ENCODE data around the gene SEMA3E.
A peak's percentile ranks its signal among the peaks of the same experiment; 100 is the strongest.

The SEMA3E gene

DNA sequence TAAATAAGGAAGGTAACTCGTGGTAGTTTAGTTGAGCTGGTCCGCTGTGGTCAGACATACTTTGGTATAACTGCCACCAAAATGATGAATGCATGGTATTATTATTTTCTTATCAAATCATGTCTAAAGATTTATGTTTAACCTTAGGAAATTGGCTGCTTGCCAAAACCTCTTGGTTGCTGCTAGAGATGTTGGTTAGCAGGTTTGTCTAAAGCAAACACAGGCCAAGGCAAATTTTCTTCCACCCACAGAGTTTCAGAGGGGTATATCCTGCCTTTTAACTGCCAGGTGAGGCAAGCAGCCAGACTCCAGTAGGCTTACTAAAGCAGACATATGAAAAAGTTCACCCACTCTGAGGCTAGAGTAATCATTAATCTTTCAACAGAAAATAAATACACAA is 101.4 kb downstream of the SEMA3E start:
- TF ChIP-seq, protein P1, sequence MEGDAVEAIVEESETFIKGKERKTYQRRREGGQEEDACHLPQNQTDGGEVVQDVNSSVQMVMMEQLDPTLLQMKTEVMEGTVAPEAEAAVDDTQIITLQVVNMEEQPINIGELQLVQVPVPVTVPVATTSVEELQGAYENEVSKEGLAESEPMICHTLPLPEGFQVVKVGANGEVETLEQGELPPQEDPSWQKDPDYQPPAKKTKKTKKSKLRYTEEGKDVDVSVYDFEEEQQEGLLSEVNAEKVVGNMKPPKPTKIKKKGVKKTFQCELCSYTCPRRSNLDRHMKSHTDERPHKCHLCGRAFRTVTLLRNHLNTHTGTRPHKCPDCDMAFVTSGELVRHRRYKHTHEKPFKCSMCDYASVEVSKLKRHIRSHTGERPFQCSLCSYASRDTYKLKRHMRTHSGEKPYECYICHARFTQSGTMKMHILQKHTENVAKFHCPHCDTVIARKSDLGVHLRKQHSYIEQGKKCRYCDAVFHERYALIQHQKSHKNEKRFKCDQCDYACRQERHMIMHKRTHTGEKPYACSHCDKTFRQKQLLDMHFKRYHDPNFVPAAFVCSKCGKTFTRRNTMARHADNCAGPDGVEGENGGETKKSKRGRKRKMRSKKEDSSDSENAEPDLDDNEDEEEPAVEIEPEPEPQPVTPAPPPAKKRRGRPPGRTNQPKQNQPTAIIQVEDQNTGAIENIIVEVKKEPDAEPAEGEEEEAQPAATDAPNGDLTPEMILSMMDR (IDR thresholded peaks at IDR 0.05; ENCODE audit: low read depth, low read length), result no peak
- no peak overlapping the region for H3K4me3 ChIP-seq (replicated peaks in 1 of 2; ENCODE audit: low read depth in 2 of 2, low read length in 2 of 2)
- peak; percentile 26 to 48 for DNase-seq (ENCODE audit: low read depth in 2 of 2)

DNA sequence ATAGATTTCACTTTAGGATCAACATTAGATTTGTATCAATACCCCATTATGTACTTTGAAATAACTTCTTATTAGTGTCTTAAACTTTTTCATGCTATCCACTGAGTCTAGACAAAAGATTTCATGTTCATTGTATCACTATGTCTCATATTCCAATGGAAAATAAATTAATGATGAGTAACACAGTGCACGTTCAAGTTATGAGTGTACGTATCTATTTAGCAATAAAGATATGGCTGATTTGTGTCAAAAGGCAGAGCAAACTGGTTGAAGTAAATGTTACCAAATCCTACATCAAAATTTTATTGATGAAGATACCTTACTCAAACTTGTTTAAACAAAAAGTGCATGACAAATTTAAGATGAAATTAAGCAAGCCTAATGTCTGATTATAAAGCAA is 102.4 kb downstream of the SEMA3E start:
- DNase-seq (ENCODE audit: low read depth in 2 of 2), result peak; percentile 4 to 35
- H3K4me3 ChIP-seq (replicated peaks in 1 of 2; ENCODE audit: low read depth in 2 of 2, low read length in 2 of 2), result no peak overlapping the region
- TF ChIP-seq, protein P1 (IDR thresholded peaks at IDR 0.05; ENCODE audit: low read depth, low read length), result no peak

DNA sequence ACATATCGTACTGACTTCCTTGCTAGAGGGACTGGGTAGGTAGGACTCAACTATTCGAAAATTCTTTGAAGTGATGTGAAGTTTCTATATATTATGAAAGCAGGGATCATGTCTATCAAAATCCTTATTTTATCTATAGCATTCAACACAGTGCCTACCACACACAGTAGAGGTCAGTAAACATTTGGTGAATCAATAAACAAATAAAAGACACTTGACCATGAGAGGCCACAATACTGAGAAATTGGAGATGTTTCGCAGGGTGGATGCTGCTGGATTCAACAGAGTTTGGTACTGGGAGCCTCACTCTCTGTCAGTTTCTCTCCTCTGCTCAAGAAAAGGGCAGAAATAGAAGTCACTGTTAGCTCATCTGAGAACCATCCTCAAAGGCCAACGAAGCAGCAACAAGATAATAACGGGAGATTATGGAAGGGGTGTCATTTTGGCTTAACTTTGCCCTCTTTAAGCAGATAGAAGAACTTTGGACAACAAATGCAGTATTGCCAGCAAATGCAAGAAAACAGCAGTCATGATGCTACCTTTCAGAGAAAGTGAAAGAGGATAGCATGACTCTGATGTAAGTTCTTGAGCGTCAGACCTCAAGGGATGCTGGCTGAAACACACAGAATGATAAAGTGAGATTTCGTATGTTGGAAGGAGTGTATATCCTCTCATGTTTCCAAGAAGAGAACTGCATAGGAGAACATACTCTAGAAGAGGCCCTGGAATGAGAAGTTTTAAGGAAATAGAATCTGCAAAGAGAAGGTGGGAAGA is 107.6 kb downstream of the SEMA3E start:
- TF ChIP-seq, protein P1 (IDR thresholded peaks at IDR 0.05; ENCODE audit: low read depth, low read length), result no peak
- no peak overlapping the region for H3K4me3 ChIP-seq (replicated peaks in 1 of 2; ENCODE audit: low read depth in 2 of 2, low read length in 2 of 2)
- no peak for DNase-seq (ENCODE audit: low read depth in 2 of 2)

DNA sequence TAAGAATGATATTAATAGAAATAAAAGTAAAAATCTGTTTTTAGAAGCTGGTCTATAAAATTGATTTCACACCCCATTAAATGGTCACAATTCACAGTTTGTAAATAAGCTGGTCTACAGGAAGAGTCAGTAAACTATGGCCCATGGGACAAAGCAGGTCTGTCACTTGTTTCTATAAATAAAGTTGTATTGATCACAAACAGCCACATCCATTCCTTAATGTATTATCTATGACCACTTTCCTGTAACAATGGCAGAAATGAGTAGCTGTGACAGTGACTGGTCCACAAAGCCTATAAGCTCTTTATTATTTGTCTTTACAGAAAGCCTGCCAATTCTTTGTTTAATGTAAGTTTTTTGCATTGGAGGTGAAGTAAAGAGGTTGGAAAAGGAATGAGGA is 114.5 kb downstream of the SEMA3E start:
- H3K4me3 ChIP-seq (replicated peaks in 1 of 2; ENCODE audit: low read depth in 2 of 2, low read length in 2 of 2), result no peak overlapping the region
- TF ChIP-seq, protein P1 (IDR thresholded peaks at IDR 0.05; ENCODE audit: low read depth, low read length), result no peak
- DNase-seq (ENCODE audit: low read depth in 2 of 2), result no peak

DNA sequence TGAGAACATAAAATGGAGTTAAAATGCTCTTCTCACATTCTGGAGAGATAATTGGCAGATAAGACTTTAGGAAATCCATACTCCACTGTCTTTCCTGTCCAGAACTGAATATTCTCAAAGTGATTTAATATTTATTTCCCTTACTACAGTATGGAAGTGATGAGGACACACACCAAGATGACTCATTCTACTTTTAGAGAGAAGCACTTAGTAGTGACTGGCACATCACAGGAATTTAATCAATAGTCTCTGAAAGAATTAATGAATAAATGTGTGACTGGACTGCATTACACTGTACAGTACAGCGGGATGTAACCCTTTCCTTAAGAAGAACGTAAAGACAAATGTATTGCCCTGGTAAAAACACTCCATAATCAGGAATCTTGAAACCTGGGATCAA is 116.7 kb downstream of the SEMA3E start:
- no peak overlapping the region for H3K4me3 ChIP-seq (replicated peaks in 1 of 2; ENCODE audit: low read depth in 2 of 2, low read length in 2 of 2)
- DNase-seq (ENCODE audit: low read depth in 2 of 2), result peak in 1 of 2 donors; percentile 15
- TF ChIP-seq, protein P1 (IDR thresholded peaks at IDR 0.05; ENCODE audit: low read depth, low read length), result no peak

DNA sequence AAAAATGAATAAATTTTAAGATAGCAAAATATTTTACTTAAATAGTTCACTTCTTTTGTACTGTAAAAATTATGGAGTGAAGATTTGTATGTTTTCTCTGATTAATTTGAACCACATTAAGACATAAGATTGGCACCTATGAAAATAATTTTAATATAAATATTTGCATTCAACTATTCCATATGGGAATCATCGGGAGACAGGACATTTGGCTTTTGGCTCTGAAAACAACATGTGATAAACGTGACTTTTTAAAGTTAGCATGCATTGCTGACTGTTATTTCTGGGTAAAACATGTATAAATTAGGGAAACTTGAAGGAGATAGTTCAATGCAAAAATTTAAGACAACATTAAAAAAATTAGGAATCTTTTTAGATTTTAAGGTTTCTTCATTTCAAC is 117.2 kb downstream of the SEMA3E start:
- no peak for DNase-seq (ENCODE audit: low read depth in 2 of 2)
- TF ChIP-seq, protein P1 (IDR thresholded peaks at IDR 0.05; ENCODE audit: low read depth, low read length), result no peak
- no peak overlapping the region for H3K4me3 ChIP-seq (replicated peaks in 1 of 2; ENCODE audit: low read depth in 2 of 2, low read length in 2 of 2)
